HG02938 (cell line): ENCODE measurements around the gene HTR2A.
A peak's percentile ranks its signal among the peaks of the same experiment; 100 is the strongest.

Experiments used
- ATAC-seq: cut with Tn5 transposase; IDR thresholded peaks from one replicate; pipeline ENCODE4 v1.9.1; 2021; ENCODE audit warnings: mild to moderate bottlenecking, moderate library complexity; ENCODE audit not compliant: unreplicated experiment

HTR2A gene

GRCh38 chr13:46871557-46871956, 25.3 kb downstream of the HTR2A start:
- ATAC-seq, result no peak

GRCh38 chr13:46868091-46868490, 28.8 kb downstream of the HTR2A start:
- ATAC-seq, result no peak

DNA sequence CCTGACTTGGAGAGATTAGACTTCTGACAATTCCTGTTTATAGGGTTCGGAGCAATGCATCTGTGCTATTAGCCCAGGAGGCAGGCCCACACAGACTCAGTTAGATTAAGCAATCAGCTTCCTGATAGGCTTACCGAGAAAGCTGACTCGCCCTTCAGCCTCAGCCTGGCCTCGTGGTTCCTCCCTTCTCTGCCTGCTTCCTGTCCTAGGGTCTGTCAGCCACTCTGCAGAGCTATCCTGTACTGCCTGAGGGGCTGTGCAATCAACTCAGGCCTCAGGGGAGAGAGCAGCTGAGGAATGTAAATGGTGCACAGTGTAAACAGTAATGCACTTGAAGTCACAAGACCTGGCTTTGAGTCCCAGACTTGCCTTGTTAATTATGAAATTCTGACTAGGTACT, 30.7 kb downstream of the HTR2A start:
- no peak for ATAC-seq

DNA sequence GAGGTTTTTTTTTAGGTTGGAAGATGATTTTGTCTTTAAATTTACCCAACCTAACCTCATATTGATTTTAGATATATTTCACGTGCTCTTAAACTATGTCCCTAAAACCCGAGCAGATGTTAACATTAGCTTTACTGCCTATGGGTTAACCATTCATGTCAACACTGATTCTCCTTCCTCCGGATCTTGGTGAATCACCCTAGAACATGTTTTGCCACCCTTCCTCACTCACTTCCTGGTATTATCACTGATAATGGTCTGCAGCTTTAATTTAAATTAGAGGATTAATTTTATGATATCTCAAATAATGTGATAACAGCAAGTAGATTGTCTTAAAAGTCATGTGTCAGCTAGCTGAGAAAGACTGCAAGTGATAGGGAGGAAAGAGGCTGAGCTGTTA, 31.9 kb downstream of the HTR2A start:
- no peak for ATAC-seq

DNA sequence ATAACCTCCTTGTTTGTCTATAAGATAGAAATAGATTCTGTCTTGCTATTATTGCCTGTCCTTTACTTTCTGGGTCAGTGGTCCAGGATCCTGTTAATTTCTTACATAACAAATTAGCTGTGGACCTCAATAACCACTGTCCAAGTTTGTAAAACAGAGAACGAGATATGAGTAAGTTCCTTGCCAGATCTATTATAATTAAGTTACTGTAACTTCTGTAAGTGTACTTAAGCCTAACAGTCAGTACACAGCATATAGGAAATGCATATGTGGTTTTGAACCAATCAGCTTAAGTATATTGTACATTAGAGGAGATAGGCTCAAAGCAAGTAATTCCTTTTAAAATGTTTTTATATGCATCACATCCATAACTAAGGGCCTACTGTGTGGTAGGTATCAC, 34.9 kb downstream of the HTR2A start:
- ATAC-seq, result peak; percentile 55

- ATAC-seq, result no peak
Observed at GRCh38 chr13:46860722-46861121, 36.1 kb downstream of the HTR2A start.

DNA sequence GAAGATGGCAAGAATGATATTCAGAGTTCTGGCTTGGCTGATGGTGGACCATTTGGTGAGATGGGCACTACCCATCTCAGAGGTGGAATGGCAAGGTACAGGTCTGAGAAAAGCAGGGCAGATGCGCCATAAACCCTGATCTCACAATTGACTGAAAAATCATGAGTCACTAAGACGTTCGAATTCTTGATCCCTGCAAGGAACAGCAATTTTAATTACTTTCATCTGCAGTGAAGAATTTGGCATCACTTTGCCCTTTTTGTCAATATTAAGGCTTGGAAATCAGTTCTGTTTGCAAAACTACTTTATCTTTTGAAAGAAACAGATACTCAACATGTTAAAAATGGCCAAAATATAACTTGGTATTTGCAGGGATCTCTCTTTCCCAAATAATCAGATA, 38.1 kb downstream of the HTR2A start:
- ATAC-seq, result no peak

DNA sequence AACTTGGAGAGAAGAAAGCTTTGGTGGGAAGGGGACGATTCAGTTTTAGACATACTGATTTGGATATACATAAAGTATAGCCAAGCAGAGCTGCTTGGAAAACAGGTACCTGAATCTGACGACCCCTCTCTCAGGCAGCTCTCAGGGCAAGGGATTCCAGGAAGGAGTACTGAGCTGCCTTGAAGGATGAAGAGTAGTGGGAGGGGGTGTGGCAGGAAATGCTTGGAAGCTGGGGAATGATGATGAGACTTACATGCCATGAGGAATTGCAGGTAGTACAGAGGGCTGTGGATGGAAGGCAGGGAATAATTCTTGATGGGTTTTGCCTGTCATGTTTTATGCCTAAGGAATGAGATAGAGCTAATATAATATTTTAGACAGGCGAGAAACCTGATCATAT, 38.7 kb downstream of the HTR2A start:
- no peak for ATAC-seq

DNA sequence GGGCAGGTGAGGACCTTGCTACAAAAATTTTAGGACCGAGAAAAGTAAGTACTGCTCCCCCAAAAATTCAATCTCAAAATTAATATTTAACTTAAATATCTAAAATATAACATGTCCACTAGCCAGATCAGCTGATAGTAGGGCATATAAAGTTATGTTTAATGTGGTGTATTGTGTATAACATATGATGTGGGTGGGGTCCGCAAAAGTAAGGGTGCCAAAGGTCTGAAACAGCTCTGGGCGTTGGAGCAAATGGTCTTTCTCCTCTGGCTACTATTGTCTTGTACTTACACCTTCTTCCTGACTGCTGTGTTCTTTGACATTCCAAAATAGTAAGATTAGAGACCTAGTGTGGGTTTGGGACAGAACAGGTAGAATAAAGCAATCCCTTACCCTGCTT, 41.2 kb downstream of the HTR2A start:
- ATAC-seq, result no peak

GRCh38 chr13:46855166-46855565, 41.7 kb downstream of the HTR2A start:
- ATAC-seq, result peak; percentile 73

- ATAC-seq, result no peak
Observed at GRCh38 chr13:46852168-46852567, 44.7 kb downstream of the HTR2A start.

- ATAC-seq, result no peak
Observed at GRCh38 chr13:46850214-46850613, 46.6 kb downstream of the HTR2A start.

- no peak for ATAC-seq
Observed at GRCh38 chr13:46846726-46847125, 50.1 kb downstream of the HTR2A start.

DNA sequence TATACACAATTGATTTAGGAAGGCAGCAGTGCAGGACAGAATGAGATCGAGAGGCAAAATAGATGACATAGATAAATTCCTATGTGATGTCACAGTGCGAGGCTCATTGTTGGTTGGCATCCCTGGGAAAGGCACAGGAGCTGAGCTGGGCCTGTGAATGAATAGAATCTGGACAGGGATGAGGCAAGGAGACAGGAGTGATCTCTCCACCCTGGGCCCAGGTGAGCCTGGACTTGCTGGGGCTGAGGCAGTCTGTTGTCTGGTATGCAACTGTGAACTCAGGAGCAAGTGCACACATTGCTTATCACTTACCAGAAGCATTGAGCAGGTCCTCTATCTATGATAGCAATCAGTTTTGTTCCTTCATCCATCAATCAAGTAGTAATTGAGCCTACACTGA, 51.7 kb downstream of the HTR2A start:
- no peak for ATAC-seq

DNA sequence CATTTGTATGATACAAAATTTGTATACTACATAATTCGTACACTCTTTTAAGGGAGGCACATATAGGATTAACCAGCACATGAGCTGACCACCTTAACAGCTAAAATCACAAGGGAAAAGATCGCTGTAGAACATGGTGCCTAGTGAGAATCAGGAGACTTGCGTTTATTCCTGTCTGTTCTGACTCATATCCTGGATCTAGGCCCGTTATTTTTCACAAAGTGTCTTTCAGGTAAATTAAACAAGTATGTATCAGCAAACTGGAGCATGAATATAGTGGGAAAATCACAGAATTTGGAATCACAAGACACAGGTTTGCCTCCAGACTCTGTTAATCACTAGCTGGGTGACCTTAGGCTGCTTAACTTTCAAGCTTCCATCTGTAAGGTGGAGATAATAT, 52.4 kb downstream of the HTR2A start:
- ATAC-seq, result no peak

- ATAC-seq, result no peak
Observed at GRCh38 chr13:46839399-46839798, 57.5 kb downstream of the HTR2A start.

DNA sequence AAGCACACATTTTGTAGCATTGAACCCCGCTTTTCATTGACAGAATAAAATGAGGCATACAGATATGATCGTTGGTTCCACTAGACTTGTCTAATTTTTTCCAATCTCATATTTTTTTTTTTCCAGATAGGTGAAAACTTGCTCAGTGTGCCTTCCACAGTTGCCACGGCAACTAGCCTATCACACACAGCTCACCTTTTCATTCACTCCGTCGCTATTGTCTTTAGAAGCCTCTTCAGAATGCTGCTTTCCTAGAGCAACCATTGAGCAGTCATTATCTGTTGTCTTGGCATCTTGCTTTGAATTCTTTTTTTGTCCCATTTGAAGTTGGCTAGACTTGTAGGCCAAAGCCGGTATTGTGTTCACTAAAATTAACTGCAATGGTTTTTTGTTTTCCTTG, 62.2 kb downstream of the HTR2A start:
- ATAC-seq, result no peak

DNA sequence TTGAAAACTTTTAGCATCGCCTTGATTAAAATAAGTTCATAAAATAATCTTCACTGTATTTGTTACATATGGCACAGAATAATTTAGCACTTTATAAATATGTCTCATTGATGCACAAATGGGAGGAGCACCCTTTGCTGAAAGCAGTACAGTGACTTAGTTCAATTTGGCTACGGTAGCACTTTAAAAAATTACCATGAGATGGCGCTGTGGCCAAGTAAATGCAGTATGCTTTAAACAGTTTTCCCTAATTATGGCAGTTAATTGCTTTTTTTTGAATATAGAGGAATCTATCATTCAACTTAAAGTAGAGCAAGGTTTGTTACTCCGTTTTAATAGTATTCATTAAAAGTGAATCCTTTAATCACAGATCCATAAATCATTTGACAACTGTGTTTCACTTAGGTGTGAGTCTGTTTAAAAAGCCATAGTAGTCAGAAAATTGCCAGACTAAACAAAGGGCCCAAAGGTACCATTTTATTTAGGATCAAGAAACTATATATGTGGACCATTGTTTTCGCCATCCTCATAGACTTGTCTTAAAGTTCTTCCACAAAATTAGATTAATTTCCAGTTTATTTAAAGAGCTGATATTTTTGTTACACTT, 65.2 kb downstream of the HTR2A start:
- ATAC-seq, result no peak

DNA sequence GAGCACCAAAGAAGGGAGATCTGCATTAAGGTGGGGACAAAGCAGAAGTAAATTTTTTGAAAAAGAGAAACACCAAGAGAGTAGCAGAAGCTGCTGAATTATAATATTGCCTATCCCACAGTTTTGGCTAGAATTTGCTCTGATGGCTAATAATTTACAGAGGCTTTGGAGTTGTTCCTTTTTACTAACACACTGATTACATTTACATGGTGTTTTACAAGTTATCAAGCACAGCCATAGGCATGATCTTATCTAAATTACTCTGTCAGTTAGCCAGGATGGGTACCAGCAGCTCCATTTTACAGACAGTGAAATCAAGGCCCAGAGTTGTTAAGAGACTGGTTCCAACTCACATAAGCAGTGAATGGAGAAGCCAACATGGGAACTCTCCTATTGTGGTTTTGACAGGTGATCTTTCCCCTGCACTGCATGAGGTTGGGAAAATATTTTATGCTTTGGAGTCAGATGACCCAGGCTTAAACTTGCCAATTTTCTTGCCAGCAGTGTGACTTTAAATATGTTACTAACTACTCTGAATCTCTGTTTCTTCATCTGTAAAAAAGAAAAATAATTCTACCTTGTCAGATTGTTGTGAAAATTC, 66.3 kb downstream of the HTR2A start:
- no peak for ATAC-seq

DNA sequence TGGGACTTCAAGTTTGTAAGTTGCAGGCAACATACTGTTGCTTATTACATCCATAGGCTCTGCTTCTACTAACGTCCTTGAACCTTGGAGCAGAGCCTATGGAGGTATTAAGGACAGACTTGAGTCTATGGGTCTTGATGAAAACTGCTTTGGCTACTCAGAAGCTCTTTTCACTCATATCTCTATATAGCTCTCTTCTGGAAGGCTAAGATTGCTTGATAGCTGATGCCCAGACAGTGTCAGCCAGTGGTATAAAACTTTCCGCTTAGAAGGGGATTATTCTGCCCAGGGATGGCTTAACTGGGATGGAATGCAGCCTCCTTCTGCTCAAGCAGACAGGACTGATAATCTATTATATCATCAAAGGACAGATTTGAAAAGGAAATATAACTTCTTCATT, 74.3 kb downstream of the HTR2A start:
- ATAC-seq, result no peak

DNA sequence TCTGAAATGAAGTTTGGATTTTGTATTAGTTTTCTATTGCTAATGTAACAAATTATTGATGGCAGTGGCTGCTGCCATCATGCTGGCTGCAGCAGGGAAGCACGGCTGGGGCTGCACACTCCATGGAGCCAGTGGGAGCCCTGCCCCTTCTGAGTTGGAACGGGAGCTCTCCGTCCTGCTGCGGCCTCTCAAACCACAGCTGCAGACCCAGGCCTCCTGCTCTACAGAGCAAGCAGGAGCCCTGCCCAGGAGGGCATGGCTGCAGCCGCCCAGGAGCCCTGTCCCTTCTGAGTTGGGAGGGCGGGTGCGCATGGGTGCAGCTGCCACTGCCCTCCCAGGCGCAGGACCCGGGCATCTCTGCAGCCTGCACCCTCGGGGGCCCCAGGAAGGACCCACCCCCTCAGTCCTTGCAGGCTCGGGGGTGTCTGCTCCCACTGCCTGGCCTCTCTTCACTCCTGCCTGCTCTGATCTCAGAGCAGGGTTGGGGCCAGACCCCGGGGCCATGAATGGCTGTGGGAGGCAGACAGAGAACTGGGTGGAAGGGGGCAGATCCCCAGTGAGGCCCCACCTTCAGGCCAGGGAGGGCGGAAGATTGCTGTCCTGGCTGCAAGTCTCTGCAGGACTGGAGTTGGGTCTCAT, 78.9 kb downstream of the HTR2A start:
- ATAC-seq, result no peak

DNA sequence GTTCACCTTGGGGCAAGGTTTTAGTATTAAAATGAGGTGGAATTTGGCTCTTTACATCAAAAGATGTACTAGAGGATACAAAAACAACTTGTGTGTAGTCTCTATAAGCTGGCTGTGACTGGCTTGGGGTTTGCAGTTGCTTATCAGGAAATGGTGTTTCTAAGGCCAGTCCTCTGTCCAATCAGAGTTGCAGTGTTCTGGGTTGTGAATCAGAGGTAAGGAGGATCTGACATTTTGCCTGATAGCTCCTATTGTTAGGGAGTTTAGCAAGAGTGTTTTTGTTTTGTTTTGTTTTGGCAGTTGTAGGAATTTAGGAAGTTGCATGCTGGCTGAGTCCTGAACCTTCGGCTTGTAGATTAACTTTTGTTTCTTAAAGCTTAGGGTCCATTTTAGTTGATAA, 79.8 kb downstream of the HTR2A start:
- no peak for ATAC-seq

DNA sequence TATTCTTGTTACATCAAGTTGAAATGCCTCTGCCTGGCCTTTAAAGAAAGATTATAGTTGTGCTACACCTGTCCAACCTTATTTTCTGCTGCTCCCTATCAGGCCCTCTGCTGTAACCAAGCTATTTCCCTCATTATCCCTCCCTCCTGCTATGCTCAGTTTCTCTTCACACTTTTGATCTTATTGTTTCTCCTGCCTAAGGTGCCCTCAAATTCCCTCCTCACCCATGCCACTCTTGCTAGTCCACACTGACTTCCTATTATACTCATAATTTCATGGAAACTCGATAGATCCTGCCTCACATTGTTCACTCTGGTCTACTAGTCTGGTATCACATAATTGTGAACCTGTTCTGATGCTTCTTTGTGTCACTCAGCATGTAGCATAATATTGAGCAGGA, 80.5 kb downstream of the HTR2A start:
- ATAC-seq, result no peak
